GM12878 (cell line): ENCODE results near the gene BEST2. TPM values are rescaled to one million over a fixed set of nuclear protein-coding genes. Genes with fewer than 3 reads are reported as not detected.
A peak's percentile ranks its signal among the peaks of the same experiment; 100 is the strongest.

ENCODE experiments used
- ATAC-seq: fragments of 200-7000 bp; cut with Tn5 transposase; 3 replicates; pipeline ENCODE4 v1.9.1; 2020; ENCODE audit warnings: mild to moderate bottlenecking, moderate library complexity
- BruUV-seq: library from RNA; stranded (reverse); fragments of 400-500 nt; replicated peaks from 2 replicates; lab custom pipeline; 2021; lab: Mats Ljungman, UMichigan
- CTCF ChIA-PET: fragments of 300-600 bp; sonication (Branson Sonifier 250); formaldehyde crosslinking; extraction: SDS; loops from one replicate; lab custom pipeline; 2021; ENCODE audit warnings: inconsistent platforms; lab: Yijun Ruan, JAX
- POLR2A ChIA-PET: fragments of 350-600 bp; formaldehyde crosslinking; extraction: SDS; loops from one replicate; lab custom pipeline; 2021; ENCODE audit warnings: inconsistent platforms; lab: Charles Lee
- RAD21 ChIA-PET: fragments of 300-600 bp; sonication (Branson Sonifier 250); formaldehyde crosslinking; loops from one replicate; lab custom pipeline; 2023; ENCODE audit warnings: antibody characterized with exemption; ENCODE audit not compliant: unreplicated experiment; lab: Charles Lee
- SMC1A ChIA-PET: fragments of 300-600 bp; sonication (Branson Sonifier 250); formaldehyde crosslinking; loops from one replicate; lab custom pipeline; 2023; ENCODE audit not compliant: unreplicated experiment, uncharacterized antibody; lab: Charles Lee
- DNase-seq: peaks from one replicate; pipeline ENCODE4 v3.0.0-alpha.2; 2011; ENCODE audit warnings: low read depth, low spot score
- FAIRE-seq: peaks from 3 replicates; lab custom pipeline; 2011; peaks lifted over from hg19 to GRCh38; lab: Jason Lieb, UNC
- H2AFZ ChIP-seq: 2 replicates; pipeline ENCODE4 v1.6.0; 2011; ENCODE audit warnings: low read depth, low read length, control low read depth; ENCODE audit not compliant: control insufficient read depth
- H3K27ac ChIP-seq: 2 replicates; pipeline ENCODE4 v1.5.1; 2011; ENCODE audit warnings: control low read depth; ENCODE audit not compliant: control insufficient read depth, insufficient read depth
- H3K27me3 ChIP-seq, 2 experiments: replicated peaks in 1 of 2; 2 replicates each; pipeline versions ENCODE4 v1.6.0 to v1.6.1; 2011; ENCODE audit warnings: low read length in 1 of 2; ENCODE audit not compliant: control insufficient read depth in 2 of 2, insufficient read depth in 2 of 2
- H3K36me3 ChIP-seq, 2 experiments: 2 replicates each; pipeline ENCODE4 v1.5.1; 2011; ENCODE audit warnings: low read length in 1 of 2; ENCODE audit not compliant: control insufficient read depth in 2 of 2, insufficient read depth in 2 of 2
- H3K4me1 ChIP-seq: 2 replicates; pipeline ENCODE4 v1.6.1; 2011; ENCODE audit warnings: mild to moderate bottlenecking, low read length, moderate library complexity, mixed read lengths; ENCODE audit not compliant: control insufficient read depth, insufficient read depth
- H3K4me2 ChIP-seq: 2 replicates; pipeline ENCODE4 v1.6.0; 2011; ENCODE audit warnings: control low read depth; ENCODE audit not compliant: control insufficient read depth, insufficient read depth
- H3K4me3 ChIP-seq: fragments of 200-600 bp; sonication (generic); 2 replicates; pipeline ENCODE4 v1.5.1; 2016
- H3K79me2 ChIP-seq: 2 replicates; pipeline ENCODE4 v1.6.0; 2011; ENCODE audit warnings: low read length; ENCODE audit not compliant: control insufficient read depth, insufficient read depth
- H3K9ac ChIP-seq: 2 replicates; pipeline ENCODE4 v1.8.0; 2011; ENCODE audit warnings: low read length, control low read depth, mixed read lengths; ENCODE audit not compliant: control insufficient read depth, insufficient read depth
- H3K9me3 ChIP-seq: replicated peaks from 3 replicates; pipeline ENCODE4 v1.5.1; 2011; ENCODE audit warnings: mild to moderate bottlenecking, low read length; ENCODE audit not compliant: control insufficient read depth, insufficient read depth
- H4K20me1 ChIP-seq: 2 replicates; pipeline ENCODE4 v1.6.0; 2011; ENCODE audit not compliant: control insufficient read depth, insufficient read depth
- EZH2 ChIP-seq: IDR thresholded peaks from 2 replicates; pipeline ENCODE4 v1.6.1; 2012; ENCODE audit warnings: low read depth, mild to moderate bottlenecking, control low read depth, inconsistent platforms, low read length, borderline replicate concordance; ENCODE audit not compliant: control insufficient read depth
- FOS ChIP-seq: IDR thresholded peaks from 3 replicates; pipeline ENCODE4 v1.6.1; 2011; ENCODE audit warnings: borderline replicate concordance; ENCODE audit not compliant: insufficient read length; ENCODE audit errors: extremely low read depth
- FOXM1 ChIP-seq: IDR thresholded peaks from 2 replicates; pipeline ENCODE4 v1.6.1; 2012; ENCODE audit warnings: low read depth, mild to moderate bottlenecking, inconsistent platforms, low read length, moderate library complexity
- KAT2A ChIP-seq: conservative IDR thresholded peaks from 2 replicates; pipeline ENCODE4 v1.6.1; 2011; ENCODE audit warnings: low read depth, low read length; ENCODE audit not compliant: control insufficient read depth
- NFYA ChIP-seq: IDR thresholded peaks from 2 replicates; pipeline ENCODE4 v1.6.1; 2011; ENCODE audit warnings: low read depth, mild to moderate bottlenecking, low read length, improper control_type of control experiment, borderline replicate concordance
- NR2F1 ChIP-seq: fragments of 450-650 bp; conservative IDR thresholded peaks from 2 replicates; pipeline ENCODE4 v1.6.1; 2017; ENCODE audit warnings: mild to moderate bottlenecking
- SIN3A ChIP-seq: IDR thresholded peaks from 2 replicates; pipeline ENCODE4 v1.6.1; 2012; ENCODE audit warnings: low read depth, low read length, improper control_type of control experiment
- SMAD1 ChIP-seq: fragments of 450-650 bp; IDR thresholded peaks from 2 replicates; pipeline ENCODE4 v1.6.1; 2018; ENCODE audit warnings: mild to moderate bottlenecking, low read depth; ENCODE audit not compliant: partially characterized antibody
- SUPT20H ChIP-seq: IDR thresholded peaks from 2 replicates; pipeline ENCODE4 v1.6.1; 2011; ENCODE audit warnings: low read depth, mild to moderate bottlenecking, low read length, moderate library complexity, borderline replicate concordance; ENCODE audit not compliant: control insufficient read depth
- TAF1 ChIP-seq: IDR thresholded peaks from 2 replicates; pipeline ENCODE4 v1.6.1; 2011; ENCODE audit warnings: mild to moderate bottlenecking, low read depth, low read length, borderline replicate concordance
- TBL1XR1 ChIP-seq: IDR thresholded peaks from 2 replicates; pipeline ENCODE4 v1.6.1; 2012; ENCODE audit warnings: low read depth, low read length, improper control_type of control experiment
- WGBS: methylation state at CpG from one replicate; pipeline ENCODE4 v1.1.6; 2016; ENCODE audit warnings: low lambda C conversion rate; ENCODE audit not compliant: insufficient replicate concordance, insufficient coverage; ENCODE audit errors: missing lambda C conversion rate; 5-methylcytosine and 5-hydroxymethylcytosine counted together
- in situ Hi-C: fragments of 300-500 bp; cut with MboI; formaldehyde crosslinking; loops from 9 replicates; pipeline ENCODE4 v1.14.3; 2018; ENCODE audit warnings: mixed read lengths
- intact Hi-C: fragments of 100-400 bp; cut with micrococcal nuclease; formaldehyde crosslinking; loops from one replicate; pipeline ENCODE4 v1.14.2; 2022; ENCODE audit not compliant: unreplicated experiment
- polyA plus RNA-seq, 11 experiments: library from polyadenylated mRNA; depleted of rRNA in 4 of 11; unstranded in 6 of 11; stranded (reverse) in 5 of 11; fragments of >200 nt; fragmentation: Nextera tagmentation in 4 of 11; fragmentation: Illumina TruSeq in 1 of 11; extraction: Ambion mirVana in 4 of 11; extraction: Trizol in 1 of 11; gene quantifications; 1 replicate in 1 of 11; 2 replicates in 10 of 11; pipeline versions ENCODE4 v1.2.1 to v1.2.3, GENCODE V29; 2011 to 2016; ENCODE audit warnings: inconsistent platforms in 2 of 11, missing spikeins in 2 of 11, low read depth in 1 of 11
- total RNA-seq, 4 experiments: library from RNA; depleted of rRNA in 3 of 4; stranded (reverse); fragments of >200 nt in 3 of 4; fragmentation: Illumina TruSeq in 1 of 4; extraction: Trizol in 1 of 4; gene quantifications; 2 replicates each; pipeline versions ENCODE4 v1.2.1 to v1.2.3, GENCODE V29; 2013 to 2021

Gene BEST2
- total and polyA plus RNA-seq, 10 of the 15 experiments (the other 5 are each of a cell fraction or from before 2014, with no cell fraction given), result not detected

DNA sequence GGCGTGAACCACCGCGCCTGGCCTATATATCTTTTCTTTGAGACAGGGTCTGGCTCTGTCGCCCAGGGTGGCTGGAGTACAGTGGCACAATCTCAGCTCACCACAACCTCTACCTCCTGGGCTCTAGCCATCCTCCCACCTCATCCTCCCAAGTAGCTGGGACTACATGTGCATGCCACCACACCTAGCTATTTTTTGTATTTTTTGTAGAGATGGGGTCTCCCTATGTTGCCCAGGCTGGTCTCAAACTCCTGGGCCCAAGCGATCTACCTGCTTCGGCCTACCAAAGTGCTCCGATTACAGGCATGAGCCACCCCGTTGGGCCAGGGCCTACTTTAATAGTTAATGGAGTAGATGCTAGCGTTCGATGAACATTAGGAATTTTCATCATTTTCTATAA is 31.3 kb upstream of the BEST2 start:
- no peak for TF ChIP-seq FOXM1
- no peak for TF ChIP-seq NR2F1
- no peak for TF ChIP-seq SMAD1
- TF ChIP-seq EZH2, result no peak
- no peak for TF ChIP-seq KAT2A
- TF ChIP-seq SIN3A, result no peak
- TF ChIP-seq TAF1, result no peak
- TF ChIP-seq TBL1XR1, result no peak
- no peak for TF ChIP-seq NFYA
- no peak for TF ChIP-seq FOS
- TF ChIP-seq SUPT20H, result no peak
- TF ChIP-seq, all 136 proteins: peak for 0
- Histone ChIP-seq H3K4me3 (peak overlapping the region; percentile 98), H3K36me3 (peaks cover 13 to 15% of the 10 kb centered on the region in 2 experiments), H3K4me2 (peak overlapping the region; percentile 56), H3K79me2 (peaks cover 54% of the 10 kb centered on the region), H4K20me1 (no peaks in the 10 kb centered on the region; the same call in 1 of the 2 replicates), H3K27me3 (no peaks in the 10 kb centered on the region), H3K4me1 (peaks cover 8% of the 10 kb centered on the region; the same call in 1 of the 2 replicates), H2AFZ (no peak overlapping the region), H3K27ac (no peak overlapping the region), H3K9ac (peak overlapping the region; percentile 81), H3K9me3 (no peaks in the 10 kb centered on the region)
- RAD21 ChIA-PET, result no interaction called here
- no peak for ATAC-seq
- WGBS, result 88% methylated on average over 10 of the region's 10 CpGs
- SMC1A ChIA-PET, result no interaction called here
- in situ Hi-C loops, result no loop called here
- POLR2A ChIA-PET, result interaction anchor here (6.8 kb wide), 1 partner anchor 13 kb away, joined by 58 read pairs; the partner anchor contains the start of gene TRIR
- DNase-seq, result no peak
- no TSS peak for BruUV-seq
- intact Hi-C loops, result no loop called here
- FAIRE-seq, result no peak
- CTCF ChIA-PET, result interaction anchor here (0.9 to 5.4 kb wide), 4 partner anchors 13 to 76 kb away, joined by 3 to 30 read pairs (median 6); partner anchors contain the start of gene TRIR
